ENCODE results near the gene IFNE.

GRCh38 chr9:21505425-21506179 lies 23.5 kb upstream of the IFNE start:
- no peak for TF ChIP-seq CTCF (IDR thresholded peaks at IDR 0.05)
- TF ChIP-seq POLR2A (IDR thresholded peaks at IDR 0.05) = no peak
